Heart left ventricle (tissue), 16 donors: ENCODE data around the gene ATF6. TPM values are rescaled to one million over a fixed set of nuclear protein-coding genes. Genes with fewer than 3 reads are reported as not detected.

ENCODE experiments used
- ATAC-seq, 4 donors: fragments of 200-7000 bp; cut with Tn5 transposase; one replicate each; pipeline ENCODE4 v1.9.1; 2020 to 2022; ENCODE audit warnings: moderate library complexity in 4 of 4, mild to moderate bottlenecking in 3 of 4, moderate number of reproducible peaks in 1 of 4
- DNase-seq, 5 donors: peaks; one replicate each; pipeline ENCODE4 v3.0.0-alpha.2; 2020
- H3K27ac ChIP-seq, 12 donors: fragments of 200-600 bp; sonication (generic) in 4 of 12; one replicate each; pipeline versions ENCODE4 v1.5.0 to v1.8.0; 2016 to 2022; ENCODE audit warnings: mild to moderate bottlenecking in 2 of 12
- H3K27me3 ChIP-seq, 9 donors: fragments of 200-600 bp; sonication (generic) in 2 of 9; one replicate each; pipeline versions ENCODE4 v1.5.1 to v1.8.0; 2016 to 2022; ENCODE audit warnings: mild to moderate bottlenecking in 3 of 9
- H3K36me3 ChIP-seq, 9 donors: fragments of 200-600 bp; sonication (generic) in 2 of 9; one replicate each; pipeline versions ENCODE4 v1.5.0 to v1.8.0; 2018 to 2022; ENCODE audit warnings: mild to moderate bottlenecking in 2 of 9
- H3K4me1 ChIP-seq, 12 donors: fragments of 200-600 bp; sonication (generic) in 4 of 12; one replicate each; pipeline versions ENCODE4 v1.5.0 to v1.8.0; 2016 to 2022; ENCODE audit warnings: mild to moderate bottlenecking in 3 of 12
- H3K4me3 ChIP-seq, 12 donors: fragments of 200-600 bp; sonication (generic) in 4 of 12; one replicate each; pipeline versions ENCODE4 v1.5.0 to v1.8.0; 2017 to 2022; ENCODE audit warnings: mild to moderate bottlenecking in 9 of 12, moderate library complexity in 4 of 12
- H3K9me3 ChIP-seq, 12 donors: fragments of 200-600 bp; sonication (generic) in 4 of 12; one replicate each; pipeline versions ENCODE4 v1.5.0 to v1.8.0; 2016 to 2022; ENCODE audit warnings: mild to moderate bottlenecking in 1 of 12
- POLR2A ChIP-seq, 2 donors: fragments of 450-650 bp; IDR thresholded peaks; one replicate each; pipeline ENCODE4 v1.6.1; 2017; ENCODE audit warnings: antibody characterized with exemption in 2 of 2, mild to moderate bottlenecking in 2 of 2, moderate library complexity in 2 of 2
- WGBS, 4 donors: extraction: QIAGEN DNeasy Blood & Tissue Kit in 2 of 4; methylation state at CpG; one replicate each; pipeline versions ENCODE4 v1.1.5 to v1.1.7; 2013 to 2018; 5-methylcytosine and 5-hydroxymethylcytosine counted together
- intact Hi-C, 10 donors: fragments of 100-400 bp; cut with DNase I; formaldehyde crosslinking; loops; one replicate each; pipeline versions ENCODE4 v1.11.1 to v1.14.2; 2022
- polyA plus RNA-seq, 2 donors: library from polyadenylated mRNA; stranded (reverse); fragments of 200-250 nt; gene quantifications; one replicate each; pipeline ENCODE4 v1.2.3, GENCODE V29; 2013
- total RNA-seq, 9 donors: library from RNA; depleted of rRNA in 2 of 9; stranded (reverse); fragments of >200 nt in 2 of 9; fragmentation: NEBNext Ultra II Directional in 3 of 9; extraction: Animal tissue kit (Norgen Biotek cat#: 25700) in 3 of 9; gene quantifications; one replicate each; pipeline versions ENCODE4 v1.1.0 to v1.2.4, GENCODE V29; 2016 to 2023
- TF ChIP-seq, protein P1 (sequence below), 12 donors: fragments of 200-600 bp; sonication (generic) in 4 of 12; IDR thresholded peaks; one replicate each; pipeline versions ENCODE4 v1.5.0 to v1.8.0; 2018 to 2022; ENCODE audit warnings: antibody characterized with exemption in 12 of 12, mild to moderate bottlenecking in 5 of 12
- donor health status: ischemic (EF 13 %, LVEDD 7.1; RV severe dilation, severe dysfunction).
- donor health status: healthy with polysubstance abuse.
- donor health status: DM: no; HTN: yes; CAD: no.
- donor health status: DM: no; HTN: no; CAD: no.
- donor health status: ischemic (EF 25% LVEDD 6.9; RV normal size, moderate dysfunction).
- donor health status: ischemic (EF 25% LVEDD 5.7; RV mildly dilated, moderate dysfunction).
- donor health status: healthy.
- donor health status: DM: yes; HTN: yes; CAD: no.
- donor health status: ischemic (EF 35%, LVEDD 5.7; RV mildly dilated, moderate dysfunction).
- donor health status: nonischemic (EF 11% LVEDD 7.7; RV severe dilation, severe dysfunction).
- donor health status: DM: yes; HTN: yes; CAD: no.
- donor health status: PGD.
- donor health status: ischemic (EF 29% LVEDD 5.4; RV normal size, mild dysfunction).
- donor health status: nonischemic (EF 23%, LVEDD 6.1; RV moderate dilation, normal function).

Gene ATF6
- total and polyA plus RNA-seq, 11 donors, result 3.0 to 24.4 (median 16.3) TPM

DNA sequence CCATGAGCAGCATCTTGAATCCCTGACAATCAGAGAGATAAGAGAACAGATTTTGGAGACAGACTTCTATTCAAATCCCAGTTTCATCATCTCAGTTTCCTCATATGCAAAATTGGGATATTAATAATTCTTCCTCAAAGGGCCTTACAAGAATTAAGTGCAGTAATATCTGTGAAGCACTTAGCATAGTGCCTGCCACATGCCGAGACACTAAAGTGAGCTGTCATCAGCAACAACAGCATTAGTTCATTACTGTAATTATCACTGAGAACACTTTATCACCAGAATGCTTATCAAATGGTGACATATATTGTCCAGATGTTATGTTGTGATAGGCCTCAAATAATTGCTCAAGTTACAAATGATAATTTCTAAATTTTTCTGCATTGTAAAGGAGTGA is 45.7 kb upstream of the ATF6 start:
- WGBS, 4 donors, result 45 to 67% (median 50%) methylated on average over 1 of the region's 1 CpG
- Histone ChIP-seq H3K36me3 (no peaks in the 10 kb centered on the region), H3K27me3 (peaks cover 0 to 29% (median 0%) of the 10 kb centered on the region in 9 donors), H3K27ac (no peak overlapping the region), H3K4me1 (peaks cover 0 to 35% (median 0%) of the 10 kb centered on the region in 12 donors), H3K9me3 (no peaks in the 10 kb centered on the region), H3K4me3 (no peak overlapping the region)
- DNase-seq, result no peak
- no peak for TF ChIP-seq POLR2A (IDR thresholded peaks at IDR 0.05)
- TF ChIP-seq, protein P1, sequence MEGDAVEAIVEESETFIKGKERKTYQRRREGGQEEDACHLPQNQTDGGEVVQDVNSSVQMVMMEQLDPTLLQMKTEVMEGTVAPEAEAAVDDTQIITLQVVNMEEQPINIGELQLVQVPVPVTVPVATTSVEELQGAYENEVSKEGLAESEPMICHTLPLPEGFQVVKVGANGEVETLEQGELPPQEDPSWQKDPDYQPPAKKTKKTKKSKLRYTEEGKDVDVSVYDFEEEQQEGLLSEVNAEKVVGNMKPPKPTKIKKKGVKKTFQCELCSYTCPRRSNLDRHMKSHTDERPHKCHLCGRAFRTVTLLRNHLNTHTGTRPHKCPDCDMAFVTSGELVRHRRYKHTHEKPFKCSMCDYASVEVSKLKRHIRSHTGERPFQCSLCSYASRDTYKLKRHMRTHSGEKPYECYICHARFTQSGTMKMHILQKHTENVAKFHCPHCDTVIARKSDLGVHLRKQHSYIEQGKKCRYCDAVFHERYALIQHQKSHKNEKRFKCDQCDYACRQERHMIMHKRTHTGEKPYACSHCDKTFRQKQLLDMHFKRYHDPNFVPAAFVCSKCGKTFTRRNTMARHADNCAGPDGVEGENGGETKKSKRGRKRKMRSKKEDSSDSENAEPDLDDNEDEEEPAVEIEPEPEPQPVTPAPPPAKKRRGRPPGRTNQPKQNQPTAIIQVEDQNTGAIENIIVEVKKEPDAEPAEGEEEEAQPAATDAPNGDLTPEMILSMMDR (IDR thresholded peaks at IDR 0.05), result no peak
- intact Hi-C loops, result loop anchor here in 1 of 10 donors (10.0 kb wide), 1 partner anchor 146 kb away; no protein-coding TSS in a partner anchor
- ATAC-seq, result no peak

DNA sequence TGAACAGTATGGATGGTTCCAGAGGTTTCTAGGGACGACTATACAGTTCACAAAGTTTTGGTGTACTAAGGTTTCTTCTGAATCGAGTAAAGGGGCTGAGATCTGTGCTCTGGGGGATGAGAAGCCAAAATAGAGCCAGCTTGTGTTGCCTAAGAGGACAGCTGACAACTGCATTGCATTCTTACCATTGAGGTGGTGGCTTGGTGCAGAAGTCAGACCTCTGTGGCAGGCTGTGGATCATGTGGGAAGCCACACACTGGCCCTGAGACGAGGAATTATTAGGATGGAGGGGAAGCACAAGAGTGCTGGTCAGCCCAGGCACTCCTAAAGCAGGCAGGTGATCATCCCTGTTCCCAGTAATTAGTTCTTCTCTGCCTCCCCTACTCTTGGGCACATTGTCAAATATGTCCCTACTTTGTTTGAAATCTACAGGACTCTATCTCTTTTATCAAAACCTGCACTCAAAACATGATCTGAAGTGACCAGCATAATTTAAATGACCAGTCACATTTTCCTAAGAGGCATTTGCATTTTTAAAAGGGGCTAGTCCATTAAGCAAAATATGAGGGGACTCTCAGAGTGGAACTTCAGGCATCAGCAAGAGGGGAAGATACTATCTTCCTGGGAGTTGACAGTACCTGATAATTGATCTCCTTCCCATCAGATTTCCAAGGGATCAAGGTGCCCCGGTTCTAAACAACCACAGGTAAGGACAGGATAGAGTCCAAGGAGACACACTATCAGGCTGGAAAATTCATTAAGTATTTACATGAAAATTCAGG is 45.0 kb upstream of the ATF6 start, which contains the start of gene FCRLB:
Gene FCRLB (plus strand): TSS at position 589 of the 782 bp plus-strand sequence. CDS start 1,129 bp downstream, outside the sequence.
- no peaks in the 10 kb centered on the region for H3K36me3 ChIP-seq
- ATAC-seq, result no peak
- H3K4me1 ChIP-seq, result peaks cover 0 to 42% (median 1%) of the 10 kb centered on the region in 12 donors
- H3K9me3 ChIP-seq, result no peaks in the 10 kb centered on the region
- intact Hi-C loops, result loop anchor here in 1 of 10 donors (10.0 kb wide), 1 partner anchor 146 kb away; no protein-coding TSS in a partner anchor
- TF ChIP-seq, protein P1 (IDR thresholded peaks at IDR 0.05), result no peak
- TF ChIP-seq POLR2A (IDR thresholded peaks at IDR 0.05), result no peak
- H3K27ac ChIP-seq, result no peak within 1 kb of the TSS
- WGBS, 4 donors, result 40 to 71% (median 62%) methylated on average over 4 of the region's 4 CpGs
- DNase-seq, result no peak
- no peak within 1 kb of the TSS for H3K4me3 ChIP-seq
- peaks cover 0 to 23% (median 0%) of the 10 kb centered on the region in 9 donors for H3K27me3 ChIP-seq

DNA sequence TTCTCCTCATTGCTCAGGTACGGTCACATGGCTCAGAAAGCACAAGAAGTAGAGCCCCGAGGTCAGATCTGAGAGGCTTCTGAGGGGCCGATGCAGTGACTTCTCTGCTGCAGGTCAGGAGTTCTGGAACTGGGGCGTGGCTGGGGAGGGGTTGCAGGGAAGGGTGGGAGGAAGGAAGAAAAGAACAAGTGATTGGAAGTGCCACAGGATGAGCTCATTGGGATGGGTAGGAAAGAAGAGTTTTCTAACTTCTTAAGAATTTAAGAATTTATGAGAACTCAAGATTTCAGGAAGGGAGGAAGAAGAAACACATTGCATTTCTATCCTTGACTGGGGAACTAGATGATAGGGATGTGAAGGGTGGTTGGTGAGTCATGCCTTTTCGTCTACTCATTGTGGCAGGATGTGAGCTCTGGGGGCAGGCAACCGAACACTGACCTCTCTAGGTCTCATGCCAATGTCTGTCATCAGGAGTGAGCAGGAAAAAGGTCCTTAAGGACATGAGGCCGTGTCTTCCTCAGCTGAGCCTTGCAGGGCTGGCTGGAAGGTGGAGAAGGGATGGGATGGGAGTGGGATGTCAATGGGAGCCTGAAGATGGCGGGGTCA is 44.3 kb upstream of the ATF6 start:
- 63 to 71% (median 65%) methylated on average over 8 of the region's 8 CpGs for WGBS, 4 donors
- TF ChIP-seq, protein P1 (IDR thresholded peaks at IDR 0.05), result no peak
- TF ChIP-seq POLR2A (IDR thresholded peaks at IDR 0.05), result no peak
- Histone ChIP-seq H3K27me3 (peaks cover 0 to 18% (median 0%) of the 10 kb centered on the region in 9 donors), H3K27ac (no peak overlapping the region), H3K9me3 (no peaks in the 10 kb centered on the region), H3K4me1 (peaks cover 0 to 45% (median 1%) of the 10 kb centered on the region in 12 donors), H3K4me3 (no peak overlapping the region), H3K36me3 (no peaks in the 10 kb centered on the region)
- no peak for ATAC-seq
- DNase-seq, result no peak
- intact Hi-C loops, result loop anchor here in 1 of 10 donors (10.0 kb wide), 1 partner anchor 147 kb away; no protein-coding TSS in a partner anchor

DNA sequence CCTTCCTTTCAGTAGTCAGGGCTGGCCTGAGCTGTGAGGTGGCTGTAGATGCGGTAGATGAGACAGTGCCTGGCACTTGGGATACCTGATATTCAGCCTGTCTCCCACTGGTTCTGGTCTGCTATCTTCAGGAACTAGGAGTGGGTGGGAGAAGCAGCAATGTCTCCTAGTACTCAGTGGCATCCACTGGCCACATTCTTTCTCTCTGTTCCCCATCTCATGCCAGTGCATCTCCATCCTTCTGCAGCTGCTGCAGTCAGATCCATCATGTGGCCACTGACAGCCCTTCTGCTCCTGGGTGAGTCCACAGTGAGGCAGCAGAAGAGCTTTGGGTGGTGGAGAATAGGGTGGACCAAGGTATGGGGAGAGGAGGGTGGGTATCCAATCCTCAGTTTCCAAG is 43.7 kb upstream of the ATF6 start:
- Histone ChIP-seq H3K4me1 (peaks cover 0 to 49% (median 3%) of the 10 kb centered on the region in 12 donors), H3K9me3 (no peaks in the 10 kb centered on the region), H3K4me3 (no peak overlapping the region), H3K27me3 (peaks cover 0 to 17% (median 0%) of the 10 kb centered on the region in 9 donors), H3K36me3 (no peaks in the 10 kb centered on the region), H3K27ac (no peak overlapping the region)
- intact Hi-C loops, result loop anchor here in 1 of 10 donors (10.0 kb wide), 1 partner anchor 148 kb away; no protein-coding TSS in a partner anchor
- no peak for DNase-seq
- ATAC-seq, result no peak
- no peak for TF ChIP-seq POLR2A (IDR thresholded peaks at IDR 0.05)
- TF ChIP-seq, protein P1 (IDR thresholded peaks at IDR 0.05), result no peak
- 89 to 100% (median 95%) methylated on average over 1 of the region's 1 CpG for WGBS, 4 donors
